H1 (cell line): ENCODE measurements around the gene ELL2. TPM values are rescaled to one million over a fixed set of nuclear protein-coding genes. Genes with fewer than 3 reads are reported as not detected.

Experiments
- polyA plus RNA-seq, 7 experiments: library from polyadenylated mRNA; depleted of rRNA in 3 of 7; stranded (reverse) in 5 of 7; unstranded in 2 of 7; fragments of >200 nt in 5 of 7; fragments of 200-250 nt in 2 of 7; gene quantifications; 1 replicate in 5 of 7; 2 replicates in 1 of 7; 4 replicates in 1 of 7; pipeline versions ENCODE4 v1.2.1 to v1.2.3, GENCODE V29; 2011 to 2013; ENCODE audit warnings: missing spikeins in 2 of 7, mixed read lengths in 2 of 7
- total RNA-seq: library from RNA; stranded (reverse); fragmentation: NEBNext Ultra II Directional; extraction: Animal tissue kit (Norgen Biotek cat#: 25700); gene quantifications from 2 replicates; pipeline ENCODE4 v1.2.1, GENCODE V29; 2021
- TF ChIP-seq, protein P1 (sequence below): IDR thresholded peaks from 2 replicates; pipeline ENCODE4 v1.6.1; 2011; ENCODE audit warnings: low read depth, mild to moderate bottlenecking, low read length; ENCODE audit not compliant: insufficient read depth

The ELL2 gene
- total and polyA plus RNA-seq, 2 of the 8 experiments (the other 6 are each of a cell fraction or from before 2014, with no cell fraction given), result 6.3 to 29.4 TPM

DNA sequence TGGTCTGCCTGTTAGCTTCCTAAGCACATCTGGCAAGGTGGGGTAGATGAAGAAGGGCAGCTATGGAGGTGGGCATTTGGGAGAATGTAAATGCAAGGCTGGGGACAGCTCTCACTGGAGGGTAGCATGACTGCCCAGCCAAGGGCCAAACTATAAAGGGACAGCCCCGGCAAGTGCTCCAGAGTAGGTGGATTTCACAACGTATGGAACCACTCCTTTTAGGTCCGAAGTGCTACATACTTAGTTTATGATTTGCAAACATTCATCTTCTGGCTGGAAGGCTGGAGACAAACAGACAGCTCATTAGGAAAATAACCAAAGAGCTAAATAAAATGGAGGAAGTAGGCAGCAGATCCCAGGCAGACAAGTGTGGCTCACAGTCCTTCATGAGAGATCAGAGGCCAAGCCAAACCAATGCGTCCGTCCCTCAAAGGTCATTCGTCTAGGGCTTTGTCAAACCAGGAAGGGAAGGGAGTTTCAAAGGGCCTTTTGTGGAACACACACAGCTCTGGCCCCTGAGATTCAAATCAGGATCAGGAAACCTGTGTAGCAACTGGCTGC is 96.6 kb downstream of the ELL2 start (continued):
- TF ChIP-seq, protein P1, sequence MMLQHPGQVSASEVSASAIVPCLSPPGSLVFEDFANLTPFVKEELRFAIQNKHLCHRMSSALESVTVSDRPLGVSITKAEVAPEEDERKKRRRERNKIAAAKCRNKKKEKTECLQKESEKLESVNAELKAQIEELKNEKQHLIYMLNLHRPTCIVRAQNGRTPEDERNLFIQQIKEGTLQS, result no peak
